ENCODE results near the gene ADAM22.

The ADAM22 gene

DNA sequence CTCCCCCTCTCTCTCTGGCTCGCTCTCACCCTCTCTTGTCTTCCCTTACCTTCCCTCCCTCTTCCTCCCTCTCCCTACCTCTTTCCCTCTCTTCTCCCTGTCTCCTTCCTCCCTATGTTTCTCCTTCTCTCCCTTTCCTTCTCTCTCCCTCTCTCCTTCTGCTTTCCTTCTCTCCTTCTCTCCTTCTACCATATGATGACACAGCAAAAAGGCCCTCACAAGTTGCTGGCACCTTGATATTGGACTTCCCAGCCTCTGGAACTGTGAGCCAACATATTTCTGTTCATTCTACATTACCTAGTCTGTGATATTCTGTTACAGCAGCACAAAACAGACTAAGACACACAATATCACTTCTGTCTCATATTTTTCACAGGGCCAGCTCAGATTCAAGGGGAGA is 135.0 kb downstream of the ADAM22 start:
- Histone ChIP-seq H3K4me3 (no peak overlapping the region), H3K27ac (no peak overlapping the region)
- TF ChIP-seq, protein P1, sequence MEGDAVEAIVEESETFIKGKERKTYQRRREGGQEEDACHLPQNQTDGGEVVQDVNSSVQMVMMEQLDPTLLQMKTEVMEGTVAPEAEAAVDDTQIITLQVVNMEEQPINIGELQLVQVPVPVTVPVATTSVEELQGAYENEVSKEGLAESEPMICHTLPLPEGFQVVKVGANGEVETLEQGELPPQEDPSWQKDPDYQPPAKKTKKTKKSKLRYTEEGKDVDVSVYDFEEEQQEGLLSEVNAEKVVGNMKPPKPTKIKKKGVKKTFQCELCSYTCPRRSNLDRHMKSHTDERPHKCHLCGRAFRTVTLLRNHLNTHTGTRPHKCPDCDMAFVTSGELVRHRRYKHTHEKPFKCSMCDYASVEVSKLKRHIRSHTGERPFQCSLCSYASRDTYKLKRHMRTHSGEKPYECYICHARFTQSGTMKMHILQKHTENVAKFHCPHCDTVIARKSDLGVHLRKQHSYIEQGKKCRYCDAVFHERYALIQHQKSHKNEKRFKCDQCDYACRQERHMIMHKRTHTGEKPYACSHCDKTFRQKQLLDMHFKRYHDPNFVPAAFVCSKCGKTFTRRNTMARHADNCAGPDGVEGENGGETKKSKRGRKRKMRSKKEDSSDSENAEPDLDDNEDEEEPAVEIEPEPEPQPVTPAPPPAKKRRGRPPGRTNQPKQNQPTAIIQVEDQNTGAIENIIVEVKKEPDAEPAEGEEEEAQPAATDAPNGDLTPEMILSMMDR (IDR thresholded peaks at IDR 0.05), result no peak
- DNase-seq (ENCODE audit: low spot score), result no peak

DNA sequence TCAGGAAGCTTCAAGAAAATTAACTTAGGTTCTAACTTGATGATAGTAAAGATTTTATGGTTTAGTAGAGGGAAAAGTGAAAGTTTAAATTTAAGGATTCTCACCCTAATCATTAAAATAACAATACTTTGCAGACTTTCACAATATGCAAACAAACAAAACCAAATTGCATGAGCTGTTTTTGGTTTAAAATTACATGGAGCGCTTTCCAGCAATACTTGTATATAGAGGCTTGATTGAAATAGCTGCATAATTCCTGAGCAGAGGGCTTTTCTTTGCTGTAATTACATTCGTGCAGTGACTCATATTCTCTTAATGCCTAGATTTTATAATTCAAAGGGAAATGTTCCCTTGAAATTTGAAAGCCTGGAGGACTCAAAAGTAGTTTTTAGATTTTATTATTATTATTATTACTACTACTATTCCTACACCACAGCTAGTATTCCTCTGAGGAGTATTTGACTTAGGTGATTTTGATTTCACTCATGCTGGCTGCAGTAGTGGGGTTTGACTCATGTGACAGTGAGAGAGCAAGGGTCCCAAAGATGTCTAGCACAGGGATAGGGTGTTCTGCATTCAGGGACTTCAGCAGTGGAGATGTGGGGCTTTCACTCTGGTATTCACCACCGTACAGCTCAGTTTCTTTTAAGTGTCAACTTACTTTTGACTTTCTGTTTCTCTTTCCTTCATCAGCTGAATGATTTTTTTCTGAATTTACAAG is 138.1 kb downstream of the ADAM22 start:
- Histone ChIP-seq H3K4me3 (no peak overlapping the region), H3K27ac (no peak overlapping the region)
- TF ChIP-seq, protein P1 (IDR thresholded peaks at IDR 0.05), result no peak
- no peak for DNase-seq (ENCODE audit: low spot score)

DNA sequence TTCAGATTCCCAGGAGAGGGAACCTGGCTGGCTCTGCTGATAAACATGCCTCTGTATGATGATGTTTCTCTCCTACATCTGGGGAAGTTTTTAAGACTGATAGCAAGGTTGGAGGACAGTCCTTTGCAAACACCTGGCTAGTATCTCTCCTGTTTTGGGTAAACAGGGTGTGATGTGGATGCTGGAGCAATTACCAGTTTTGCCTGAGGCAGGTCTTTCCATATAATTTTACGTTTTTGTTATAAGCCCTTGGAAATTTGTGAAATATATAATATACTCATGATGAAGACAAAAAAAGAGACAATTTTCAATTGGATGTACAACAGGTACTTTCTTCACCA is 138.6 kb downstream of the ADAM22 start:
- Histone ChIP-seq H3K27ac (no peak overlapping the region), H3K4me3 (no peak overlapping the region)
- no peak for DNase-seq (ENCODE audit: low spot score)
- TF ChIP-seq, protein P1 (IDR thresholded peaks at IDR 0.05), result no peak

DNA sequence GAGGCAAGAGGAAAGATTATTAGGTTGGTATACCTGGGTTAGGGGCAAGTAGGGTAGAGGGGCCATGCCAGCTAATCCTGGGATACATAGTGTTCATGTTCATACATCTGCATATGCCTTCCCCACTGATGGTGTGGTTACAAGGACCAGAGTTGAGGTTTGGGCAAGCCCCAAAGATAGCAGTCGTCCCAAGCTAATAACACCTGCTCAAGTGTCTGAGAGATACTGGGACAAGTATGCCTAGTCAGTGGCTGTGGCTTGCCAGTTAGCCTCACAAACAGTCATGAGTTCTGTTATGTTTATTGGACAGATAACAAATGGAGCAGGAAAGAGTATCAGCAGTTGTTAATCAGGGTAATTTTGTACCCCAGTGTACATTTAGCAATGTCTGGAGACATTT is 139.6 kb downstream of the ADAM22 start:
- TF ChIP-seq, protein P1 (IDR thresholded peaks at IDR 0.05), result no peak
- DNase-seq (ENCODE audit: low spot score), result no peak
- no peak overlapping the region for H3K27ac ChIP-seq
- H3K4me3 ChIP-seq, result no peak overlapping the region

DNA sequence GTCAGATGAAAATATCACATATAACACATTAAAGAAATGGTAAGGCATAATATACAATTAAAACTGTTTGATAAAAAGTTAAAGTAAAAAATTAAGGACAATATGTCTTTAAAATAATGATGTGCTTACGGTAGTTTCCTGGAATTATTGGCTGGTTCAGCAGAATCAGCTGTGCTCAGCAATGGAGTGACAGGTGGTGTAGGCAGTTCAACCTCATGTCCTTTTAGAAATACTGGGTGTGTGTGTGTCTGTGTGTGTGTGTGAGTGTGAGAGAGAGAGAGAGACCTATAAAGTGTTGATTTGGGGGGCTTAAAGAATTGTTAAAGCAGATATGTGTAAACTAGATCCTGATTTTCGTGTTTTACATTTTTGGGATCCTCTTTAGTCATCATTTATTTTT is 141.2 kb downstream of the ADAM22 start:
- H3K4me3 ChIP-seq, result no peak overlapping the region
- H3K27ac ChIP-seq, result no peak overlapping the region
- no peak for DNase-seq (ENCODE audit: low spot score)
- TF ChIP-seq, protein P1 (IDR thresholded peaks at IDR 0.05), result no peak

DNA sequence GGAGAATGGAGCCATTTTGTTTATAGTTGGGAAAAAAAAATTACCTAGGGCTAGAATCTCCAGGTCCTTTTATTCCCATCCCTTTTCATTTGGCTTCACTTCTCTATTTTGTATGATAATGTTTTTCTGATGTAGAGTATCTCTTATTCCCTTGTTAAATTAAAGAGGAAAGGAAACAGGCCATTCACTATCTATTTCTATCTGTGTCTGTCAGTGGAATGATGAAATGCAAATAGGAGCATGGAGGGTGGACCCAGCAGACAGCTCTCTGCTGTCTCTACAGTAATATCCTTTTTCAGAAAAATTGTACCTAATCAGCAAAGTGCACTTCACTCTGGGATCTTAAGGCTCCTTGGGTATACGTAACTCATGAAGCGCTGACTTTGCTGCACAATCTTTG is 149.8 kb downstream of the ADAM22 start:
- no peak overlapping the region for H3K4me3 ChIP-seq
- no peak overlapping the region for H3K27ac ChIP-seq
- TF ChIP-seq, protein P1 (IDR thresholded peaks at IDR 0.05), result no peak
- DNase-seq (ENCODE audit: low spot score), result no peak

DNA sequence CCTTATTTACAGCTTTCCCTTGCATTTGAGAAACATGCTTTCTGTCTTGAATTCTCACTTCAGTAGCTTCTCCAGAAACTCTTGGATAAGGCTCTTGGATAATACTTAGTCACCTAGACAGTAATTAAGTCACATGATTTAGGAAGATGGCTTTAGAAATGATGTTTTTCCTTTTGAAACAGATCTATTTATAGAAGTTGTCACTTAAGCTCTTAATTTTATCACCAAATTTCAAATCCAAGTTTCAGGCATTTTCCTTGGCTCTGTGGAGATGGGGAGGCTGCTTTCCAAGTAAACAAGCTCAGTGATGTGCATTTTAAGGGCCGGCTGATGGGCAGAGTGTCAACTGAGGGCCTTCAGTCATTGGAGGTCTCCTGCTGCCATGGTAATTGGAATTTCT is 155.5 kb downstream of the ADAM22 start:
- H3K27ac ChIP-seq, result no peak overlapping the region
- no peak for DNase-seq (ENCODE audit: low spot score)
- TF ChIP-seq, protein P1 (IDR thresholded peaks at IDR 0.05), result no peak
- no peak overlapping the region for H3K4me3 ChIP-seq
